Mesothelial cell of epicardium (in vitro differentiated cells): ENCODE results near the gene HS6ST3. TPM values are rescaled to one million over a fixed set of nuclear protein-coding genes. Genes with fewer than 3 reads are reported as not detected.

Experiments used
- DNase-seq, 2 experiments: peaks; one replicate each; pipeline ENCODE4 v3.0.0; 2021; ENCODE audit warnings: low spot score in 2 of 2; ENCODE audit not compliant: unreplicated experiment in 2 of 2
- H3K27ac Mint-ChIP-seq: 2 replicates; pipeline ENCODE4 v1.8.0; 2021; ENCODE audit warnings: mixed read lengths
- H3K27me3 Mint-ChIP-seq: 2 replicates; pipeline ENCODE4 v1.8.0; 2021; ENCODE audit warnings: low read depth, mixed read lengths
- H3K36me3 Mint-ChIP-seq: 2 replicates; pipeline ENCODE4 v1.8.0; 2021; ENCODE audit warnings: mixed read lengths
- H3K4me1 Mint-ChIP-seq: 2 replicates; pipeline ENCODE4 v1.8.0; 2021; ENCODE audit warnings: mixed read lengths
- H3K4me3 Mint-ChIP-seq: 2 replicates; pipeline ENCODE4 v1.8.0; 2021; ENCODE audit warnings: mild to moderate bottlenecking, moderate library complexity, mixed read lengths
- H3K9me3 Mint-ChIP-seq: 2 replicates; pipeline ENCODE4 v1.8.0; 2021; ENCODE audit warnings: mixed read lengths
- total RNA-seq: library from RNA; stranded (reverse); gene quantifications from 3 replicates; pipeline ENCODE4 v1.2.1, GENCODE V29; 2021
- TF ChIP-seq, protein P1 (sequence below): fragments of 200-600 bp; sonication (generic); IDR thresholded peaks from one replicate; pipeline ENCODE4 v1.5.0; 2021; ENCODE audit warnings: antibody characterized with exemption; ENCODE audit not compliant: unreplicated experiment

HS6ST3 gene
- total RNA-seq, 1 donor from 2014 or later = 0.60 TPM

DNA sequence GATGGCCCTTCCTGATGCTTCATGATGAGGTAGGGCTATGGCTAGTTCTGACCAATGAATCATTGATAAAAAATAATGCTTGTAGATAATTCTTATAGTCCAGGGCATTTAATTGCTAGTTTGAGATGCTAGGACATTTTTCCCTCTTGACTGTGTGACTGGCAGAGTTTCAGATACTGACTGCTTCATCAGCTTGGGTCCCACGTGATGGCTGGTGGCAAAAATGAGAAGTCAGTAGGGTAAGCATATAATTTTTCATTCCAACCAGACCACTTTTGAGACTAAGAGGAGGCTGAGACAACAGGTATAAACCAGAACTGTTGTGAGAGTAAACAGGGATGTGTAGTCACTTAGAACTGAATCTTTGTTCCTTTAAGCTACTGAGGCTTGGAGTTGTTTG lies 183.3 kb downstream of the HS6ST3 start:
- Mint-ChIP-seq H3K27me3 (peaks cover 13% of the 10 kb centered on the region), H3K27ac (no peak overlapping the region), H3K4me1 (no peaks in the 10 kb centered on the region), H3K4me3 (no peak overlapping the region), H3K36me3 (no peaks in the 10 kb centered on the region), H3K9me3 (peaks cover under 1% of the 10 kb centered on the region)
- DNase-seq = no peak
- TF ChIP-seq, protein P1, sequence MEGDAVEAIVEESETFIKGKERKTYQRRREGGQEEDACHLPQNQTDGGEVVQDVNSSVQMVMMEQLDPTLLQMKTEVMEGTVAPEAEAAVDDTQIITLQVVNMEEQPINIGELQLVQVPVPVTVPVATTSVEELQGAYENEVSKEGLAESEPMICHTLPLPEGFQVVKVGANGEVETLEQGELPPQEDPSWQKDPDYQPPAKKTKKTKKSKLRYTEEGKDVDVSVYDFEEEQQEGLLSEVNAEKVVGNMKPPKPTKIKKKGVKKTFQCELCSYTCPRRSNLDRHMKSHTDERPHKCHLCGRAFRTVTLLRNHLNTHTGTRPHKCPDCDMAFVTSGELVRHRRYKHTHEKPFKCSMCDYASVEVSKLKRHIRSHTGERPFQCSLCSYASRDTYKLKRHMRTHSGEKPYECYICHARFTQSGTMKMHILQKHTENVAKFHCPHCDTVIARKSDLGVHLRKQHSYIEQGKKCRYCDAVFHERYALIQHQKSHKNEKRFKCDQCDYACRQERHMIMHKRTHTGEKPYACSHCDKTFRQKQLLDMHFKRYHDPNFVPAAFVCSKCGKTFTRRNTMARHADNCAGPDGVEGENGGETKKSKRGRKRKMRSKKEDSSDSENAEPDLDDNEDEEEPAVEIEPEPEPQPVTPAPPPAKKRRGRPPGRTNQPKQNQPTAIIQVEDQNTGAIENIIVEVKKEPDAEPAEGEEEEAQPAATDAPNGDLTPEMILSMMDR = no peak

DNA sequence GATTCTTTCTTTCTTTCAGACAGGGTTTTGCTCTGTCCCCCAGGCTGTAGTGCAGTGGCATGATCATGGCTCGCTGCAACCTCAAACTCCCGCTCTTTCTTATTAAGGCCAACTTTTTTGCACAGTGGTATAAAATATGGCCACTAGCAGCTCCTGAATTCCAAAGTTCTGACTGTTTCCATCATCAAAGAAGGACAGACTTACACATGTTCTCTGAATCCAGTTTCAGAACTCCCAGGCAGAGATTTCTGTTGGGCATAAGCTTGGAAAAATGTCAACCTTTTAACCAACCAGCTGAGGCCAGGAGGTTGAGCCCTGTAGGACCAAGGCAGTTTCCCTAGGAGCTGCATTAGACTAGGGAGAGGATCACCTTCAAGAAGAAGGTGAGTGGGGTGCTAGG lies 184.1 kb downstream of the HS6ST3 start:
- H3K4me3 Mint-ChIP-seq = no peak overlapping the region
- no peaks in the 10 kb centered on the region for H3K9me3 Mint-ChIP-seq
- H3K27me3 Mint-ChIP-seq = peaks cover 14% of the 10 kb centered on the region
- no peaks in the 10 kb centered on the region for H3K36me3 Mint-ChIP-seq
- TF ChIP-seq, protein P1 = no peak
- DNase-seq = no peak
- no peaks in the 10 kb centered on the region for H3K4me1 Mint-ChIP-seq
- no peak overlapping the region for H3K27ac Mint-ChIP-seq

DNA sequence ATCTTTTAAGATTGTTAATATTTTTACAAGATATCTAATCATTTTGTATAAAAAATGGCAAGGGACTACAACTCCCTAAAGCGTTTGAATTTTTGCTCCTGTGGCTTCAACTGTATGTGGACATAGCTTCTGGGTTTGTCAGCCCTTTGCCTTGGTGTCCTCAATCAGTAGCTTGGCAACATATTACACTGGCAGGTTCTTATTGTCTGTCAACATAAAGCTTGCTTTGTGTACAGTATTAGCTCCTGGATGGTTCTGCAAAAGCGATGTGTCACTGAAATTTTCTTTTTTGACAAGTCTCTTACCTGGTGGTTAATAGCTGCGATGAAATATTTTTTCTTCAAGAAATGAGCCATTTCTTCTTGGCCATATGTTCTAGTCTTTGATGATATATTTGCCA lies 190.0 kb downstream of the HS6ST3 start:
- Mint-ChIP-seq H3K27me3 (peaks cover 38% of the 10 kb centered on the region), H3K4me3 (no peak overlapping the region), H3K4me1 (no peaks in the 10 kb centered on the region), H3K9me3 (no peaks in the 10 kb centered on the region), H3K27ac (no peak overlapping the region), H3K36me3 (no peaks in the 10 kb centered on the region)
- DNase-seq = no peak
- TF ChIP-seq, protein P1 = no peak

DNA sequence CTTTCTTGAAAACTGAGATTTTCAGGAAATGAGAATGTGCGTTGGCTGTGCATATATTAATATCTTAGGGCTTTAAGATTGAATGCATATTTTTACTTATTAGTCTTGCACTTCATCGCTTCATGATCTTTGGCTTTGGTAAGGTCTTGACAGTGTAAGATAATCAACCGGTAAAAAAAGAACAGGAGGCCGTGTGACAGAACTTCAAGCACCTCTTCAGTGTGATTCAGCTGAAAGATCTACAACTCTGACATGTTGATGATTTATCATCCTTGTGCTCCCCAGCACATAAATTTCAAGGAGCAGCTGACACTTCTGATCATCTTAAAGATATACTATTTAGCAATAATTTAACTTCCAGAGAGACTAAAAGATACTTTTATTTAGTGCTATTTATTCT lies 195.1 kb downstream of the HS6ST3 start:
- no peaks in the 10 kb centered on the region for H3K4me1 Mint-ChIP-seq
- no peak overlapping the region for H3K27ac Mint-ChIP-seq
- no peaks in the 10 kb centered on the region for H3K9me3 Mint-ChIP-seq
- TF ChIP-seq, protein P1 = no peak
- no peak overlapping the region for H3K4me3 Mint-ChIP-seq
- DNase-seq = no peak
- peaks cover 45% of the 10 kb centered on the region for H3K27me3 Mint-ChIP-seq
- H3K36me3 Mint-ChIP-seq = no peaks in the 10 kb centered on the region

DNA sequence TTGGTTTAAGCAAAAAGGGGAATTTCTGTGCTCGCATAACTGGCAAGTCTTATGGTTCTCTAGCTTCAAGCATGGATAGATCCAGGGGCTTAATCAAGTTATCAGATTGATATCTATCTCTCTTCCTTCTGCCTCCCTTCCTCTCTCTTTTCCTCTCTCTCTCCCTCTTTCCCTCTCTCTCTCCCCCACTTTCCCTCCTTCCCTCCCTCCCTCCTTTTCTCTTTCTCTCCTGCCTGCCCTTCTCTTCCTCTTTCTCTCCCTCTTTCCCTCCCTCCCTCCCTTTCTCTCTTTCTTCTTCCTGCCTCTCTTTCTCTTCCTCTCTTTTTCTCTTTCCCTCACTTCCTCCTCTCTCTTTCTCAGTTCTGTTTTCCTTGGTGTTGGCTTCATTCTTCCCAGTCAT lies 195.8 kb downstream of the HS6ST3 start:
- no peaks in the 10 kb centered on the region for H3K4me1 Mint-ChIP-seq
- DNase-seq = no peak
- H3K27ac Mint-ChIP-seq = no peak overlapping the region
- H3K36me3 Mint-ChIP-seq = no peaks in the 10 kb centered on the region
- H3K9me3 Mint-ChIP-seq = no peaks in the 10 kb centered on the region
- TF ChIP-seq, protein P1 = no peak
- H3K27me3 Mint-ChIP-seq = peaks cover 41% of the 10 kb centered on the region
- H3K4me3 Mint-ChIP-seq = no peak overlapping the region
